ENCODE measurements around the gene ZNRF2.

The ZNRF2 gene

GRCh38 chr7:30284298-30285066 lies at the start of gene ZNRF2:
Gene ZNRF2 (plus strand): TSS chr7:30284597. CDS start chr7:30285358, 761 bp downstream.
- Histone ChIP-seq H3K36me3 (ENCODE audit: control insufficient read depth, insufficient read depth, low read length) (no peaks in the 10 kb centered on the region), H3K4me3 (ENCODE audit: low read depth, low read length) (peak within 1 kb of the TSS; percentile 73), H3K27me3 (ENCODE audit: control insufficient read depth, insufficient read depth, low read length) (no peaks in the 10 kb centered on the region), H3K4me1 (ENCODE audit: control insufficient read depth, insufficient read depth, low read length) (peaks cover 14% of the 10 kb centered on the region), H3K9ac (ENCODE audit: low read depth, low read length) (no peak within 1 kb of the TSS), H3K9me3 (ENCODE audit: control insufficient read depth, insufficient read depth, low read length) (no peaks in the 10 kb centered on the region)

GRCh38 chr7:30237271-30237695 lies 47.1 kb upstream of the ZNRF2 start:
- Histone ChIP-seq H3K4me1 (ENCODE audit: control insufficient read depth, insufficient read depth, low read length) (no peaks in the 10 kb centered on the region), H3K9ac (ENCODE audit: low read depth, low read length) (no peak overlapping the region), H3K27me3 (ENCODE audit: control insufficient read depth, insufficient read depth, low read length) (no peaks in the 10 kb centered on the region), H3K4me3 (ENCODE audit: low read depth, low read length) (no peak overlapping the region), H3K36me3 (ENCODE audit: control insufficient read depth, insufficient read depth, low read length) (no peaks in the 10 kb centered on the region), H3K9me3 (ENCODE audit: control insufficient read depth, insufficient read depth, low read length) (no peaks in the 10 kb centered on the region)

GRCh38 chr7:30238721-30239441 lies 45.5 kb upstream of the ZNRF2 start:
- Histone ChIP-seq H3K4me1 (ENCODE audit: control insufficient read depth, insufficient read depth, low read length) (no peaks in the 10 kb centered on the region), H3K4me3 (ENCODE audit: low read depth, low read length) (no peak overlapping the region)

GRCh38 chr7:30240106-30240800 lies 44.1 kb upstream of the ZNRF2 start:
- H3K4me1 ChIP-seq (ENCODE audit: control insufficient read depth, insufficient read depth, low read length) = no peaks in the 10 kb centered on the region
- no peaks in the 10 kb centered on the region for H3K27me3 ChIP-seq (ENCODE audit: control insufficient read depth, insufficient read depth, low read length)
- H3K36me3 ChIP-seq (ENCODE audit: control insufficient read depth, insufficient read depth, low read length) = no peaks in the 10 kb centered on the region
- H3K9me3 ChIP-seq (ENCODE audit: control insufficient read depth, insufficient read depth, low read length) = no peaks in the 10 kb centered on the region
- H3K4me3 ChIP-seq (ENCODE audit: low read depth, low read length) = no peak overlapping the region
- no peak overlapping the region for H3K9ac ChIP-seq (ENCODE audit: low read depth, low read length)

More at GRCh38 chr7:30238721-30239441, 45.5 kb upstream of the ZNRF2 start:
- no peak overlapping the region for H3K9ac ChIP-seq (ENCODE audit: low read depth, low read length)
- no peaks in the 10 kb centered on the region for H3K9me3 ChIP-seq (ENCODE audit: control insufficient read depth, insufficient read depth, low read length)
- H3K36me3 ChIP-seq (ENCODE audit: control insufficient read depth, insufficient read depth, low read length) = no peaks in the 10 kb centered on the region
- no peaks in the 10 kb centered on the region for H3K27me3 ChIP-seq (ENCODE audit: control insufficient read depth, insufficient read depth, low read length)

GRCh38 chr7:30241767-30242166 lies 42.6 kb upstream of the ZNRF2 start:
- Histone ChIP-seq H3K9ac (ENCODE audit: low read depth, low read length) (no peak overlapping the region), H3K4me3 (ENCODE audit: low read depth, low read length) (no peak overlapping the region), H3K9me3 (ENCODE audit: control insufficient read depth, insufficient read depth, low read length) (no peaks in the 10 kb centered on the region), H3K4me1 (ENCODE audit: control insufficient read depth, insufficient read depth, low read length) (no peaks in the 10 kb centered on the region), H3K27me3 (ENCODE audit: control insufficient read depth, insufficient read depth, low read length) (no peaks in the 10 kb centered on the region), H3K36me3 (ENCODE audit: control insufficient read depth, insufficient read depth, low read length) (no peaks in the 10 kb centered on the region)

GRCh38 chr7:30244340-30244739 lies 40.1 kb upstream of the ZNRF2 start:
- no peaks in the 10 kb centered on the region for H3K4me1 ChIP-seq (ENCODE audit: control insufficient read depth, insufficient read depth, low read length)
- no peaks in the 10 kb centered on the region for H3K36me3 ChIP-seq (ENCODE audit: control insufficient read depth, insufficient read depth, low read length)
- no peaks in the 10 kb centered on the region for H3K9me3 ChIP-seq (ENCODE audit: control insufficient read depth, insufficient read depth, low read length)
- H3K9ac ChIP-seq (ENCODE audit: low read depth, low read length) = no peak overlapping the region
- H3K27me3 ChIP-seq (ENCODE audit: control insufficient read depth, insufficient read depth, low read length) = no peaks in the 10 kb centered on the region
- H3K4me3 ChIP-seq (ENCODE audit: low read depth, low read length) = no peak overlapping the region

GRCh38 chr7:30245913-30246312 lies 38.5 kb upstream of the ZNRF2 start:
- Histone ChIP-seq H3K4me1 (ENCODE audit: control insufficient read depth, insufficient read depth, low read length) (no peaks in the 10 kb centered on the region), H3K4me3 (ENCODE audit: low read depth, low read length) (no peak overlapping the region), H3K27me3 (ENCODE audit: control insufficient read depth, insufficient read depth, low read length) (no peaks in the 10 kb centered on the region), H3K9me3 (ENCODE audit: control insufficient read depth, insufficient read depth, low read length) (no peaks in the 10 kb centered on the region), H3K36me3 (ENCODE audit: control insufficient read depth, insufficient read depth, low read length) (no peaks in the 10 kb centered on the region), H3K9ac (ENCODE audit: low read depth, low read length) (no peak overlapping the region)

- Histone ChIP-seq H3K36me3 (ENCODE audit: control insufficient read depth, insufficient read depth, low read length) (no peaks in the 10 kb centered on the region), H3K4me3 (ENCODE audit: low read depth, low read length) (no peak overlapping the region), H3K9me3 (ENCODE audit: control insufficient read depth, insufficient read depth, low read length) (no peaks in the 10 kb centered on the region), H3K4me1 (ENCODE audit: control insufficient read depth, insufficient read depth, low read length) (no peaks in the 10 kb centered on the region), H3K27me3 (ENCODE audit: control insufficient read depth, insufficient read depth, low read length) (no peaks in the 10 kb centered on the region), H3K9ac (ENCODE audit: low read depth, low read length) (no peak overlapping the region)
Observed at GRCh38 chr7:30246392-30246791, 38.0 kb upstream of the ZNRF2 start.

- Histone ChIP-seq H3K27me3 (ENCODE audit: control insufficient read depth, insufficient read depth, low read length) (no peaks in the 10 kb centered on the region), H3K9ac (ENCODE audit: low read depth, low read length) (no peak overlapping the region), H3K9me3 (ENCODE audit: control insufficient read depth, insufficient read depth, low read length) (no peaks in the 10 kb centered on the region), H3K4me1 (ENCODE audit: control insufficient read depth, insufficient read depth, low read length) (no peaks in the 10 kb centered on the region), H3K36me3 (ENCODE audit: control insufficient read depth, insufficient read depth, low read length) (no peaks in the 10 kb centered on the region), H3K4me3 (ENCODE audit: low read depth, low read length) (no peak overlapping the region)
Observed at GRCh38 chr7:30247541-30248401, 36.6 kb upstream of the ZNRF2 start.

GRCh38 chr7:30249316-30249715 lies 35.1 kb upstream of the ZNRF2 start:
- H3K4me3 ChIP-seq (ENCODE audit: low read depth, low read length) = no peak overlapping the region
- H3K27me3 ChIP-seq (ENCODE audit: control insufficient read depth, insufficient read depth, low read length) = no peaks in the 10 kb centered on the region
- H3K9me3 ChIP-seq (ENCODE audit: control insufficient read depth, insufficient read depth, low read length) = no peaks in the 10 kb centered on the region
- H3K36me3 ChIP-seq (ENCODE audit: control insufficient read depth, insufficient read depth, low read length) = no peaks in the 10 kb centered on the region
- H3K4me1 ChIP-seq (ENCODE audit: control insufficient read depth, insufficient read depth, low read length) = no peaks in the 10 kb centered on the region
- no peak overlapping the region for H3K9ac ChIP-seq (ENCODE audit: low read depth, low read length)

All from iPS-15b (cell line).